Keratinocyte (primary cell): ENCODE results near the gene TSPAN1. TPM values are rescaled to one million over a fixed set of nuclear protein-coding genes. Genes with fewer than 3 reads are reported as not detected.

Experiments used
- DNase-seq: peaks from one replicate; pipeline ENCODE4 v3.0.0-alpha.2; 2011; ENCODE audit warnings: low read depth, missing footprints, low spot score
- FAIRE-seq: peaks from 2 replicates; lab custom pipeline; 2011; peaks lifted over from hg19 to GRCh38; lab: Jason Lieb, UNC
- H2AFZ ChIP-seq: 2 replicates; pipeline ENCODE4 v1.6.0; 2012; ENCODE audit warnings: low read length, control low read depth, inconsistent platforms; ENCODE audit not compliant: control insufficient read depth
- H3K27ac ChIP-seq: 2 replicates; pipeline ENCODE4 v1.5.1; 2011; ENCODE audit warnings: low read length; ENCODE audit not compliant: control insufficient read depth, insufficient read depth
- H3K27me3 ChIP-seq: 3 replicates; pipeline ENCODE4 v1.6.0; 2011; ENCODE audit warnings: low read length; ENCODE audit not compliant: control insufficient read depth, insufficient read depth; ENCODE audit errors: extremely low read depth
- H3K36me3 ChIP-seq, 2 experiments: 2 replicates in 1 of 2; 3 replicates in 1 of 2; pipeline ENCODE4 v1.5.1; 2011; ENCODE audit warnings: low read length in 2 of 2, mild to moderate bottlenecking in 1 of 2; ENCODE audit not compliant: control insufficient read depth in 2 of 2, insufficient read depth in 2 of 2; ENCODE audit errors: extremely low read depth in 1 of 2
- H3K4me1 ChIP-seq: 3 replicates; pipeline ENCODE4 v1.5.1; 2011; ENCODE audit warnings: low read length; ENCODE audit not compliant: control insufficient read depth, insufficient read depth; ENCODE audit errors: extremely low read depth
- H3K4me2 ChIP-seq: 3 replicates; pipeline ENCODE4 v1.6.0; 2011; ENCODE audit warnings: low read depth, low read length; ENCODE audit not compliant: control insufficient read depth, insufficient read depth; ENCODE audit errors: extremely low read depth
- H3K4me3 ChIP-seq, 3 experiments: fragments of 200-600 bp in 1 of 3; sonication (generic) in 1 of 3; 2 replicates in 2 of 3; 3 replicates in 1 of 3; pipeline ENCODE4 v1.5.1; 2011 to 2016; ENCODE audit warnings: low read length in 3 of 3, mild to moderate bottlenecking in 3 of 3, control low read depth in 2 of 3, inconsistent platforms in 1 of 3, low read depth in 1 of 3, mixed read lengths in 1 of 3, mixed run types in 1 of 3, moderate library complexity in 1 of 3; ENCODE audit not compliant: control insufficient read depth in 2 of 3, insufficient read depth in 2 of 3; ENCODE audit errors: extremely low read depth in 1 of 3
- H3K79me2 ChIP-seq: 2 replicates; pipeline ENCODE4 v1.6.0; 2012; ENCODE audit warnings: low read length; ENCODE audit not compliant: control insufficient read depth, insufficient read depth
- H3K9ac ChIP-seq: 3 replicates; pipeline ENCODE4 v1.6.0; 2011; ENCODE audit warnings: low read length; ENCODE audit not compliant: control insufficient read depth, insufficient read depth; ENCODE audit errors: extremely low read depth
- H3K9me1 ChIP-seq: 3 replicates; pipeline ENCODE4 v1.6.0; 2011; ENCODE audit warnings: low read length; ENCODE audit not compliant: control insufficient read depth, insufficient read depth; ENCODE audit errors: extremely low read depth
- H3K9me3 ChIP-seq: 2 replicates; pipeline ENCODE4 v1.5.1; 2012; ENCODE audit warnings: low read depth, low read length; ENCODE audit not compliant: control insufficient read depth
- H4K20me1 ChIP-seq: 3 replicates; pipeline ENCODE4 v1.6.0; 2011; ENCODE audit warnings: low read length; ENCODE audit not compliant: control insufficient read depth, insufficient read depth; ENCODE audit errors: extremely low read depth
- CTCF ChIP-seq, 3 experiments: IDR thresholded peaks in 1 of 3; conservative IDR thresholded peaks in 1 of 3; optimal IDR thresholded peaks in 1 of 3; 2 replicates in 2 of 3; 3 replicates in 1 of 3; pipeline versions ENCODE3 to v1.5.1; 2011; ENCODE audit warnings: low read length in 3 of 3, mild to moderate bottlenecking in 3 of 3, moderate library complexity in 2 of 3, control low read depth in 1 of 3, inconsistent platforms in 1 of 3; ENCODE audit not compliant: insufficient read depth in 2 of 3; ENCODE audit errors: extremely low read depth in 1 of 3
- EZH2 ChIP-seq: IDR thresholded peaks from one replicate; pipeline ENCODE4 v1.6.1; 2012; ENCODE audit warnings: inconsistent platforms, mild to moderate bottlenecking, low read length, moderate library complexity
- dilution Hi-C: fragments of 300-500 bp; cut with MboI; formaldehyde crosslinking; loops from one replicate; pipeline ENCODE4 v1.7.0; 2020; ENCODE audit warnings: low sequenced_read_pairs; ENCODE audit not compliant: extremely low pct_ligation_motif_present
- polyA plus RNA-seq, 5 experiments: library from polyadenylated mRNA; depleted of rRNA in 3 of 5; stranded (reverse) in 3 of 5; stranded (forward) in 1 of 5; unstranded in 1 of 5; fragments of >200 nt; gene quantifications; 1 replicate in 1 of 5; 2 replicates in 3 of 5; 3 replicates in 1 of 5; pipeline versions ENCODE4 v1.2.1 to v1.2.3, GENCODE V29; 2011 to 2012; ENCODE audit warnings: missing spikeins in 2 of 5, low read depth in 1 of 5, low replicate concordance in 1 of 5

Gene TSPAN1
- polyA plus RNA-seq, 1 donor (not counting 4 experiments of a cell fraction or from before 2014, with no cell fraction given): 312 TPM

- Histone ChIP-seq H3K9ac (no peak overlapping the region), H3K27ac (no peak overlapping the region), H3K27me3 (no peaks in the 10 kb centered on the region), H3K9me3 (no peaks in the 10 kb centered on the region), H3K9me1 (peaks cover 8% of the 10 kb centered on the region), H3K79me2 (peaks cover 6% of the 10 kb centered on the region), H3K4me1 (peaks cover 71% of the 10 kb centered on the region), H3K4me3 (no peak overlapping the region), H4K20me1 (no peaks in the 10 kb centered on the region), H3K36me3 (peaks cover 31 to 35% of the 10 kb centered on the region in 2 experiments), H3K4me2 (no peak overlapping the region), H2AFZ (no peak overlapping the region)
- dilution Hi-C loops: loop anchor here (25.0 kb wide), 1 partner anchor 149 kb away; no protein-coding TSS in a partner anchor
- no peak for TF ChIP-seq EZH2
- DNase-seq (no peak), FAIRE-seq (no peak)
Measured at GRCh38 chr1:46186076-46186475, 11.2 kb downstream of the TSPAN1 start.

- no peak overlapping the region for H2AFZ ChIP-seq
- FAIRE-seq: no peak
- DNase-seq: no peak
- H3K27ac ChIP-seq: no peak overlapping the region
- no peak overlapping the region for H3K4me3 ChIP-seq
- no peak for TF ChIP-seq EZH2
- no peak for TF ChIP-seq CTCF (optimal IDR thresholded peaks at IDR 0.05 in 1 of 3, IDR thresholded peaks at IDR 0.05 in 1 of 3, conservative IDR thresholded peaks at IDR 0.05 in 1 of 3; ENCODE audit: extremely low read depth in 1 of 3, insufficient read depth in 2 of 3, low read length in 3 of 3)
- peaks cover 8% of the 10 kb centered on the region for H3K9me1 ChIP-seq
- H3K27me3 ChIP-seq: no peaks in the 10 kb centered on the region
- H3K4me2 ChIP-seq: no peak overlapping the region
- H3K79me2 ChIP-seq: peaks cover 6% of the 10 kb centered on the region
- H3K36me3 ChIP-seq: peaks cover 33 to 35% of the 10 kb centered on the region in 2 experiments
- no peak overlapping the region for H3K9ac ChIP-seq
- no peaks in the 10 kb centered on the region for H3K9me3 ChIP-seq
- dilution Hi-C loops: loop anchor here (25.0 kb wide), 1 partner anchor 150 kb away; no protein-coding TSS in a partner anchor
- H3K4me1 ChIP-seq: peaks cover 59% of the 10 kb centered on the region
- H4K20me1 ChIP-seq: no peaks in the 10 kb centered on the region
Measured at GRCh38 chr1:46187106-46187869, 12.4 kb downstream of the TSPAN1 start.
